GM18505 (cell line): ENCODE results near the gene PSD.

Experiments used
- ATAC-seq: cut with Tn5 transposase; IDR thresholded peaks from one replicate; pipeline ENCODE4 v1.9.1; 2021; ENCODE audit not compliant: unreplicated experiment
- POLR2A ChIP-seq: IDR thresholded peaks from 4 replicates; pipeline ENCODE4 v1.6.1; 2011; ENCODE audit warnings: borderline replicate concordance; ENCODE audit not compliant: insufficient read depth, insufficient read length; ENCODE audit errors: extremely low read depth

Gene PSD

DNA sequence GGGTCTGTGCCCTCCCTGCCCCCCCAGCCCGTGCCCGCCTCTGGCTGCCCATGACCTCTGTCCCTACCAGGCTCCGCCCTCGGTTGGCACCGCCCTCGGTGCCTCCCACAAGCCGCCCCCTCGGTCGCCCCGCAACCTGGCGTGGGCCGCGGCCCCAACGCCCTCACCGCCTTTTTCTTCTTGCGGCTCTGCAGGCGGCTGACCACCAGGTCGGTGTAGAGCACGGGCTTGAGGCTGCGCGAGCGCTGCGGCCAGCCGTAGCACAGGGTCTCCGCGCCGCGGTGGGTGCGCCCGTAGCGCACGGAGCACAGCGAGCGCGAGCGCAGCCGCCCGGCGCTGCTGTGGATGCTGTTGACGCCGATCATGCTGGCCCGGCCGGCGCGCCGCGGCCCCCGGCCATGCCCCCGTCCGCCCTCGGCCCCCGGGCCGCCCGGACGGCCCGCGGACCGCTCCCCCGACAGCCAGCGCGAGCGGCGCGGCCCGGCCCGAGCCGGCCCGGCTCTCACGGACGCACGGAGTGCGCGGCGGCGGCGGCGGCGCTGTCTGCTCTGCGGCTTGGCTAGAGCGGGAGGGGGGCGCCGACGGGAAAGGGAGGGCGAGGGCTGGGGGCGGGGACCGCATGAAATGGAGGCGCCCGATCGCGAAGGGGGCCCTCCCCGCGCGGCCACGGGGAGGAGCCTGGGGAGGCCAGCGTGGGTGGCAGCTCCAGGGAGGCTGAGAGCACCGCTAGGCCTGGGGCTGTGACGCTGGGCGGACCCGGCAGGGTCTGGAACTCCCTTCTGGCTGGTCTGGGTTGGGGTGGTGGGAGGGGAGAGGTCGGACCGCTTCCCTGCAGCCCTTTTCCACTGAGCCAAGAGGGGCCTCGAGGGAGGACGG is 9.6 kb downstream of the PSD start:
- no peak for ATAC-seq
- TF ChIP-seq POLR2A = no peak

DNA sequence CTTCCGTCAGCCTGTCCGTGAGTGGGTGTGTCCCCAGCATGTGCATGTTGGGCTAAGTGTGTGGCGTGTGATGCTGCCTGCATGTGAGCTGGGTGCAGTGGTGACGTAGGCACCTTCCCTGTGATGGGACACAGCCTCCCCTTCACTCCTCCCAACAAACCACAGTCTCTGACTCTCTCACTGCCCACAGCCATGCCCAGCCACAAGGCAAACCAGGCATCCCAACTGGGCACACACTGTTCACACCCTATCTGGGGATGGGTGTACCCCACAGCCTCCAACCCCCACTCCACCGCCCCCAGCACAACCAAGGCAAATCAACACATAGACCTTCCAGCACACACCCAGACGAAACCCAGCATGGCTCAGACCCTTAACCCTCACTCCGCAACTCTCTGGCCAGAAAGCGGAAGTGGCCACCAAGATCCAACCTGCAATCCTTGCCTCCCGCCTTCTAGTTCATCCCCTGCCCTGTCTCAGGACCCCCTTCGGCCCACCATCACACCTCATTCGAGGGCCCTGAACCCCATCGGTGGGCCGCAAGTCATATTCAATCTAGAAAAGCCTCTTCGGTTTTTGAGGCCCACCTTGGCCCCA is 10.4 kb downstream of the PSD start:
- no peak for ATAC-seq
- TF ChIP-seq POLR2A = no peak

DNA sequence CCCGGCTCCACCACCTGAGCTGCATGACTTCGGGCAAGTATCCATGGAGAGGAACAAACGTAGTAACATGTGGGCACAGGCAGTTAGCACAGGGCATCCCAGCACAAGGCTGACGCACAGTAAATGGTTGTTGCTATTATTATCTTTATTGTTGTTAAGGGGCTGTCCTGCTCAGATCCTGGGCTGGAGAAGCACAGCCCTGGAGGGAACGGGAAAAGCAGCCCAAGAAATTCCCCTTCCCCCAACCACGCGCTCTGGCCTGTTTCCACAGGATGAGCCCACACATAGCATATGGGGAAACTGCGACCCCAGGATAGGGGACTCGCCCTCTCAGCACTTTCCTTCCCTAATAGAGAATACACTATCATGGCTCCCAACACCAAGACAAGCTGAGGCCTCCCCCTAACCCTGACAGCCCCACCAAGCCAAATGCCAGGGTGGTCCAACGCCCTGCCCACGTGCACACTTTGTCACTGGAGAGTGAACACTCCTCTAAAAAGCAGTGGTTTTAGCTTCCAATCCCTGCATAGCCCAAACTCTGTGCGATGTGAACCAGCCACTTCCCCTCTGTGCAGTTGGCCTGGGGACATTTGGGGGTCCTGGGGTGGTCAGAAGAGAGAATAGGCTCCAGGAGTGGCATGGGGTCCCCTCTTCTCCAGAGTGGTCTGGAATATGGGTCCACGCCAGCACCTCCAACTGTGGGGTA is 11.0 kb downstream of the PSD start:
- no peak for ATAC-seq

DNA sequence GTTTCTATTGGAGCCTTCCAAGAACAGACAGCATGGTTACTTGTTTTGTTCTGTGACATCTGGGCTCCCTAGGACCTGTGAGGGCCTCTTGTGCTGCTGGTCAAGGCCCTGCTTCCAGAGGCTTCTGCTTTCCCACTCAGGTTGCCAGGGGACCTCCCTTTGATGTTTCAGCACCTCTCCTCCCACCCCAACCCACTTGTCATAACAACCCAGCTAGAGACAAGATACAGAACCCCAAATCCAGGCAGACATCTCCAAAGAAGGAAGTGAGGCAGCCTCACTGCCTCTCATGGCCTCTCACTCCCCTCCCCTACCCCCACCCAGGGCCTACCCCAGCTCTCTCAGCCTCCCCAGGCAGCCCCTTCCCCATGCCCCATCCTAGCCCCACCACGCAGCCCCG is 11.8 kb downstream of the PSD start:
- no peak for ATAC-seq
- no peak for TF ChIP-seq POLR2A

More for the DNA sequence above, 11.0 kb downstream of the PSD start:
- no peak for TF ChIP-seq POLR2A

DNA sequence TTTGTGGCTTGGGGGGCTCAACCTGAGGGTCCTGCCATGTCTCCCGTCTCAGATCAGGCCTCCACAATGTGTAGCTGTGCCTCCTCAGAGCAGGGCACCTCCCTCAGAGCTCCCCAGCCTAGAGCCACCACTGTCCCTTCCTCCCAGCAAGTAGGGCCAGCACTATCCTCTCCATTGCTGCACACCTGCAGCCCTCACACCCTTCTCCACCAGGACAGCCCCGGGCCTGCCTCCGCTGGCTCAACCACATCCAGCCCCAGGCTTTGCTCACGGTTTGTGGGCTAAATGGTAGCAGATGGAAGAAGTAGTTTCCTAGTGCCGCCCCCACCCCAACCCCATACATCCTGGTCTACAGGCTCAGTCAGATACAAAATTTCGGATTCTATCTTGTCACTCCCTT is 13.0 kb downstream of the PSD start:
- no peak for TF ChIP-seq POLR2A
- ATAC-seq = no peak

DNA sequence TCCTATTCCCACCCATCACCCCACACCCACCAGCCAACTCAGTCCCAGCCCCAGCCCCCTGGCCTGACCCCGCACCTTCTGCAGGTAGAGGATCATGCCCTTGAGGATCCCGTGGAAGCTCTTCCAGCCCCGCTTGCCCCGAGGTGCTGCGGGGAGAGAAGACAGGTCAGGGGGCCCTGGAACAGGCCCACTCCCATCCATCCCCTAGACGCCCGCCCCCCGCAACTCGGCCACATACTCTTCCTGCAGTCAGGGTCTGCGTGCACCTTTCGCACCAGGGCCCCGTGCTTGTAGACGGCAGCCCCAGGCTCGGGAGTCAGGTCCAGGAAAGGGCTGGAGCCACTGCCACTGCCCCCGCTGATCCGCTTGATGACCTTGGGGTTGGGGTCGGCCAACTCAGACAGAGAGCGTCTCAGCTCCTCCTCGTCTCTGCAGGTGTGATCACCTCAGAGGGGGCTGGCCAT is 13.4 kb downstream of the PSD start:
- no peak for ATAC-seq
- TF ChIP-seq POLR2A = peak; percentile 41

DNA sequence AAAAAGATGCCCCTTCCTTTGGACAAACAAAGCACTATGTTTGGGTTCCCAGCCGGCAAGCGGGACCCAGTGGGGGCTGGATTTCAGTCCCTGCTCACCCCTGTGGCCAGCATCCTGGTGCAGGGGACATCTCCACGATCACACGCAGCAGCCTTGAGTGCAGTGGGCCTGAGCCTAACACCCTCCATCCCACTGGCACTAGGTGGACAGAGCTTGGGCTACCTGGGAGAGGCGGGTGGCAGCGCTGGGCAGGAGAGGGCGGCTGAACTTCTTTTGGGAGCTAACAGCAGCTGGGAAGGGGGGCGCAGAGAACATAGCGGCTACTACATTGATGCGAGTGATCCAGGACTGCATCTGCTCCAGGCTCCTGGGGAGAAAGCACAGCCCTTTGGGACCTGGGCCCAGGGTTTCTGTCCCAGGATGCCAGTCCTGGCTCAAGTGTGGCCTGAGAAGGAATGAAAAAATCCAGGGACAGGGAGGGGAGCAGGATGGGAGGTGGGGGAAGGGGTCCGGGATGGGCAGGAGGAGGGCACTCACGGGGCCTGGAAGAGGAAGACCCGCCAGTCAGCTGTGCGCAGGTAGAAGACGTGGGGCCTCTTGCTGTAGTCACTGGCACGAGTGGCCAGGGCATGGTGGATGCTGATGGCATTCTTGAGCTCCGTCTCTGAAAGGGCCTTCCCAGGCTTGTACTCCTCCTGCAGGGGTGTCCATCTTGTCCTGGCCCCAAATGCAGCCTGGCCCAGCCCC is 14.1 kb downstream of the PSD start:
- no peak for ATAC-seq
- TF ChIP-seq POLR2A = no peak

DNA sequence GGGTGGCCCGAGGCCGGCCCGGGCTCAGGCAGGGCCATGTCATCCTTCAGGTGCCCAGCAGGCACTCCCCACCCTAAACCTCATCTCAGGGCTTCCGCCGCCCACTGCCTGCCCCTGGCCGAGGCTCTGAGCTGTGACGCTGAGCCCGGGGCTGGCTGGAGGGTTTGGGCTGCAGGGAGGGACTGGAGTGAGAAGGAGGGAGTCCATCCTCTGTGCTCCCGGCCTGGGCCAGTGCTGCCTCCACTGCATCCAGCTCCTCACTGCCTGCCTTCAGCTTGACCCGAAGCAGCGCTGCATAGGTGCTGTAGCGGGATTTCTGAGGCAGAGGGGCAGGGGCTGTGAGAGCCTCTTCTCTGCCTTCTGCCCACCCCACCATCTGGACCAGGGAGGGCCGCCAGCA is 15.5 kb downstream of the PSD start:
- no peak for ATAC-seq
- no peak for TF ChIP-seq POLR2A

DNA sequence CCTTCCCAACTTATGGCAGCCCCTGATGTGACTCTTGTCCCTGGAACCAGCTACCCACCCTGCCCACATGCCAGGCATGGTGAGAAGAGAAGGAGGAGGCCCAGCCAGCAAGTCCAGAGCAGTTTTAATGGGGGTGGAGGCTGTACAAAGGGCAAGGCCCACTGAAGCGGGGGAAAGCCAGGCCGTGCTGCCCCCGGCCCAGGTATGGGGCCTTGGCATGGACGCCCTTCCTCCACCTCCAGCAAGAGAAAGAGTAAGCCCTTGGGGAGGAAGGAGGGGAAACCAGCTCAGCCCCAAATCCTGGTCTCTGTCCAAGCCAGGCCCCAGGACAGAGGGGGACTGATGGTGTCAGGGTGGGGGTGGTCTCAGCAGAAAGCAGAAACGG is 16.1 kb downstream of the PSD start:
- no peak for ATAC-seq
- TF ChIP-seq POLR2A = no peak

DNA sequence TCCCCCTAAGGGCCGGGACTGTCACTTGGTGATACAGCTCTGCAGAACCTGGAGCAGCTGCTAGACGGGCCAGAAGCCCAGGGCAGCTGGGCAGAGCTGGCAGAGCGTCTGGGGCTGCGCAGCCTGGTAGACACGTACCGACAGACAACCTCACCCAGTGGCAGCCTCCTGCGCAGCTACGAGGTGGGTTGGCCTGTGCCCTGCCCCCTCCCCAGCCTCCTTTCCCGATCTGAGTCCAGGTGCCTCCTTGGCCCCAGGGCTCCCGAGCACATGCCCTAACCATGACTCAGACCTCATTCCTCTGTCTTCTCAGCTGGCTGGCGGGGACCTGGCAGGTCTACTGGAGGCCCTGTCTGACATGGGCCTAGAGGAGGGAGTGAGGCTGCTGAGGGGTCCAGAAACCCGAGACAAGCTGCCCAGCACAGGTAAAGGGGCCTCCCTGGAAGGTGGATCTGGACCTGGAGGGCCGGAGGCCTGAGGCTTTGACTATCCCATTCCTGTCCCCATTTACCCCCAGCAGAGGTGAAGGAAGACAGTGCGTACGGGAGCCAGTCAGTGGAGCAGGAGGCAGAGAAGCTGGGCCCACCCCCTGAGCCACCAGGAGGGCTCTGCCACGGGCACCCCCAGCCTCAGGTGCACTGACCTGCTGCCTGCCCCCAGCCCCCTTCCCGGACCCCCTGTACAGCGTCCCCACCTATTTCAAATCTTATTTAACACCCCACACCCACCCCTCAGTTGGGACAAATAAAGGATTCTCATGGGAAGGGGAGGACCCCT is 16.7 kb downstream of the PSD start:
- no peak for ATAC-seq
- TF ChIP-seq POLR2A = no peak

DNA sequence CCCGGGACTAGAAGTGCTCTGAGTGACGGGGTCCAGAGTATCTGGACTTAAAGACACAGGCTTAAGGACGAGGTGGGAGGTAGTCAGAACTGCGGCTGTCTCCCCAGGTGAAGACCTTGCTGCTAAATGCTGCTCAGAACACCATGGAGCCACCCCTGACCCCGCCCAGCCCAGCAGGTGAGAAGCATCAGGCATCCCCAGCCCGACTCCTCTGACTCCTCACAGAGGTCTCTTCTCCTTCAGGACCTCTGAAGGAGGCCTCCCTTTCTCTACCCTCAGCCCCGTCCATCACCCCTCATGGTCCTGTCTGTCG is 17.3 kb downstream of the PSD start:
- TF ChIP-seq POLR2A = no peak
- ATAC-seq = no peak

DNA sequence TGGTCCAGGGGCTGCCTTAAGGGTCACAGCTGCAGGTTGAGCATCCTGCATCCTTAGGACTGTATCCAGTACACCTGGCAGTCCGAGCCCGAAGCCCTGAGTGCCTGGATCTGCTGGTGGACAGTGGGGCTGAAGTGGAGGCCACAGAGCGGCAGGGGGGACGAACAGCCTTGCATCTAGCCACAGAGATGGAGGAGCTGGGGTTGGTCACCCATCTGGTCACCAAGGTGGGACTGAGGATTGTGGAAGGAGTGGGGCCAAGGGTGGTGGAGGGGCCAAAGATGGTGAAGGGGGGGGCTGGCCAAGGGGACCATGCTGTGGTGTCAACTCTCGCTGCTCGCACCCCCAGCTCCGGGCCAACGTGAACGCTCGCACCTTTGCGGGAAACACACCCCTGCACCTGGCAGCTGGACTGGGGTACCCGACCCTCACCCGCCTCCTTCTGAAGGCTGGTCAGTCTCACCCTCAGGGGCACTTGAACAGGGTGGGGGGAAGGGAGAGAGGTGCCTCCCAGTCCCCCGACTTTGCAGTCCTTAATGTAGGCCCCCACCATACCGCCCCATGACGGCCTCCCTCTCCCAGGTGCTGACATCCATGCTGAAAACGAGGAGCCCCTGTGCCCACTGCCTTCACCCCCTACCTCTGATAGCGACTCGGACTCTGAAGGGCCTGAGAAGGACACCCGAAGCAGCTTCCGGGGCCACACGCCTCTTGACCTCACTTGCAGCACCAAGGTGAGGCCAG is 17.8 kb downstream of the PSD start:
- no peak for TF ChIP-seq POLR2A
- ATAC-seq = no peak
